ENCODE measurements around the gene MDFI. TPM values are rescaled to one million over a fixed set of nuclear protein-coding genes. Genes with fewer than 3 reads are reported as not detected.

Gene MDFI
- not detected for total RNA-seq

- ChIA-PET POLR2A (no interaction called here), CTCF (no interaction called here)
Observed at GRCh38 chr6:41638002-41638934, at the start of gene MDFI. TSS of gene MDFI (plus strand) at chr6:41638468. CDS start at chr6:41638750, 282 bp downstream.

GRCh38 chr6:41589223-41589622, 49.0 kb upstream of the MDFI start:
- ChIA-PET CTCF (interaction anchor here (1.0 kb wide), 1 partner anchor 164 kb away, joined by 5 read pairs; no protein-coding TSS in a partner anchor), POLR2A (no interaction called here)

- POLR2A ChIA-PET = no interaction called here
- CTCF ChIA-PET = interaction anchor here (1.3 kb wide), 1 partner anchor 167 kb away, joined by 5 read pairs; no protein-coding TSS in a partner anchor
Observed at GRCh38 chr6:41589636-41590622, 48.3 kb upstream of the MDFI start.

- POLR2A ChIA-PET = no interaction called here
- CTCF ChIA-PET = interaction anchor here (0.7 to 2.1 kb wide), 5 partner anchors 12 to 221 kb away, joined by 3 to 12 read pairs (median 5); no protein-coding TSS in a partner anchor
Observed at GRCh38 chr6:41591122-41591521, 47.1 kb upstream of the MDFI start.

- ChIA-PET CTCF (interaction anchor here (0.5 to 2.1 kb wide), 8 partner anchors 11 to 223 kb away, joined by 3 to 12 read pairs (median 3); no protein-coding TSS in a partner anchor), POLR2A (no interaction called here)
Observed at GRCh38 chr6:41591859-41592502, 46.3 kb upstream of the MDFI start.

- POLR2A ChIA-PET = no interaction called here
- CTCF ChIA-PET = interaction anchor here (2.1 kb wide), 1 partner anchor 9 kb away, joined by 7 read pairs; no protein-coding TSS in a partner anchor
Observed at GRCh38 chr6:41593406-41593805, 44.9 kb upstream of the MDFI start.

- CTCF ChIA-PET = interaction anchor here (1.9 kb wide), 1 partner anchor 168 kb away, joined by 8 read pairs; no protein-coding TSS in a partner anchor
- POLR2A ChIA-PET = no interaction called here
Observed at GRCh38 chr6:41593839-41594238, 44.4 kb upstream of the MDFI start.

GRCh38 chr6:41594326-41594725, 43.9 kb upstream of the MDFI start:
- ChIA-PET POLR2A (no interaction called here), CTCF (interaction anchor here (1.0 to 1.9 kb wide), 2 partner anchors 125 to 169 kb away, joined by 3 to 8 read pairs; no protein-coding TSS in a partner anchor)

- ChIA-PET POLR2A (no interaction called here), CTCF (interaction anchor here (1.0 to 1.9 kb wide), 2 partner anchors 125 to 169 kb away, joined by 3 to 8 read pairs; no protein-coding TSS in a partner anchor)
Observed at GRCh38 chr6:41594766-41595165, 43.5 kb upstream of the MDFI start.

GRCh38 chr6:41595166-41595565, 43.1 kb upstream of the MDFI start:
- ChIA-PET CTCF (interaction anchor here (1.0 to 1.9 kb wide), 2 partner anchors 126 to 169 kb away, joined by 3 to 8 read pairs; no protein-coding TSS in a partner anchor), POLR2A (no interaction called here)

- ChIA-PET CTCF (interaction anchor here (1.4 kb wide), 1 partner anchor 87 kb away, joined by 8 read pairs; no protein-coding TSS in a partner anchor), POLR2A (no interaction called here)
Observed at GRCh38 chr6:41596096-41596685, 42.1 kb upstream of the MDFI start.

GRCh38 chr6:41596807-41597206, 41.5 kb upstream of the MDFI start:
- ChIA-PET POLR2A (no interaction called here), CTCF (interaction anchor here (1.4 kb wide), 1 partner anchor 87 kb away, joined by 8 read pairs; no protein-coding TSS in a partner anchor)

- POLR2A ChIA-PET = no interaction called here
- CTCF ChIA-PET = interaction anchor here (1.4 kb wide), 1 partner anchor 86 kb away, joined by 8 read pairs; no protein-coding TSS in a partner anchor
Observed at GRCh38 chr6:41597246-41598000, 40.8 kb upstream of the MDFI start.

GRCh38 chr6:41598670-41599014, 39.6 kb upstream of the MDFI start:
- POLR2A ChIA-PET = no interaction called here
- CTCF ChIA-PET = interaction anchor here (0.8 to 0.9 kb wide), 2 partner anchors 85 to 187 kb away, joined by 3 to 4 read pairs; no protein-coding TSS in a partner anchor

GRCh38 chr6:41599015-41599851, 39.0 kb upstream of the MDFI start:
- POLR2A ChIA-PET = no interaction called here

GRCh38 chr6:41599852-41600445, 38.3 kb upstream of the MDFI start:
- POLR2A ChIA-PET = no interaction called here
- CTCF ChIA-PET = interaction anchor here (0.9 kb wide), 1 partner anchor 82 kb away, joined by 3 read pairs; no protein-coding TSS in a partner anchor

More at GRCh38 chr6:41599015-41599851, 39.0 kb upstream of the MDFI start:
- CTCF ChIA-PET = interaction anchor here (0.9 kb wide), 1 partner anchor 84 kb away, joined by 3 read pairs; no protein-coding TSS in a partner anchor
